Sigmoid colon (tissue), 4 donors: ENCODE data around the gene KPNA6.

Experiments
- EP300 ChIP-seq, 4 donors: sonication (generic); formaldehyde crosslinking; IDR thresholded peaks; one replicate each; pipeline ENCODE4 v1.6.1; 2017; ENCODE audit warnings: antibody characterized with exemption in 4 of 4
- POLR2A ChIP-seq, 2 donors: fragments of 450-650 bp; IDR thresholded peaks; one replicate each; pipeline ENCODE4 v1.6.1; 2016; ENCODE audit warnings: antibody characterized with exemption in 2 of 2, mild to moderate bottlenecking in 2 of 2, moderate library complexity in 2 of 2
- POLR2AphosphoS5 ChIP-seq, 4 donors: sonication (generic); formaldehyde crosslinking; IDR thresholded peaks; one replicate each; pipeline ENCODE4 v1.6.1; 2017; ENCODE audit warnings: antibody characterized with exemption in 4 of 4
- TF ChIP-seq, protein P1 (sequence below), 4 experiments: fragments of 450-650 bp in 3 of 4; fragments of 200-600 bp in 1 of 4; IDR thresholded peaks; one replicate each; pipeline ENCODE4 v1.5.1; 2016 to 2019; ENCODE audit warnings: antibody characterized with exemption in 4 of 4, mild to moderate bottlenecking in 3 of 4, moderate library complexity in 2 of 4

DNA sequence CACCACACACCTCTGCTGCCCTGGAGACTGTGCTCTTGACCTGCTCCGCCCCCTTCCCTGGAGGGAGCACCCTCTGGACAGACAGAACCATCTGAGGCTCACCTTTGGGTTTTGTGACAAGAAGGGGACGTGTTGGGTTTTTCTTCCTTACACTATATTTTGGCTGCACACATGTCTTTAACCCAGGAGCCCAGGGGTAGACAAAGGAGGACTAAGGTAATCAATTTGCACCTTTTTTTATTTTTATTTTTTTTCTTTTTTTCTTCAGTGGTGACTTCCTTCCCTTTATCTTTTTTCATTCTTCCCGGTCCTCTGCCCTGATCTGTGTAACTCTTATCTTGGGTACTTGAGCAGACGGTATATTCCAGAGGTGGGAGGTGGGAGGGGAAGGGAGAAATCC is 63.1 kb downstream of the KPNA6 start:
- TF ChIP-seq, protein P1, sequence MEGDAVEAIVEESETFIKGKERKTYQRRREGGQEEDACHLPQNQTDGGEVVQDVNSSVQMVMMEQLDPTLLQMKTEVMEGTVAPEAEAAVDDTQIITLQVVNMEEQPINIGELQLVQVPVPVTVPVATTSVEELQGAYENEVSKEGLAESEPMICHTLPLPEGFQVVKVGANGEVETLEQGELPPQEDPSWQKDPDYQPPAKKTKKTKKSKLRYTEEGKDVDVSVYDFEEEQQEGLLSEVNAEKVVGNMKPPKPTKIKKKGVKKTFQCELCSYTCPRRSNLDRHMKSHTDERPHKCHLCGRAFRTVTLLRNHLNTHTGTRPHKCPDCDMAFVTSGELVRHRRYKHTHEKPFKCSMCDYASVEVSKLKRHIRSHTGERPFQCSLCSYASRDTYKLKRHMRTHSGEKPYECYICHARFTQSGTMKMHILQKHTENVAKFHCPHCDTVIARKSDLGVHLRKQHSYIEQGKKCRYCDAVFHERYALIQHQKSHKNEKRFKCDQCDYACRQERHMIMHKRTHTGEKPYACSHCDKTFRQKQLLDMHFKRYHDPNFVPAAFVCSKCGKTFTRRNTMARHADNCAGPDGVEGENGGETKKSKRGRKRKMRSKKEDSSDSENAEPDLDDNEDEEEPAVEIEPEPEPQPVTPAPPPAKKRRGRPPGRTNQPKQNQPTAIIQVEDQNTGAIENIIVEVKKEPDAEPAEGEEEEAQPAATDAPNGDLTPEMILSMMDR (IDR thresholded peaks at IDR 0.05): no peak
- no peak for TF ChIP-seq POLR2A (IDR thresholded peaks at IDR 0.05)
- no peak for TF ChIP-seq POLR2AphosphoS5 (IDR thresholded peaks at IDR 0.05)
- no peak for TF ChIP-seq EP300 (IDR thresholded peaks at IDR 0.05)
